Neural progenitor cell (in vitro differentiated cells): ENCODE results near the gene IL1R2.

Experiments used
- CTCF ChIP-seq: fragments of 200-600 bp; sonication (generic); IDR thresholded peaks from 2 replicates; pipeline ENCODE4 v1.5.1; 2017; ENCODE audit warnings: antibody characterized with exemption, mild to moderate bottlenecking
- EZH2 ChIP-seq: fragments of 200-600 bp; sonication (generic); IDR thresholded peaks from 2 replicates; pipeline ENCODE4 v1.6.1; 2017; ENCODE audit warnings: antibody characterized with exemption, mild to moderate bottlenecking, moderate library complexity
- EZH2phosphoT487 ChIP-seq: fragments of 200-600 bp; sonication (generic); IDR thresholded peaks from 2 replicates; pipeline ENCODE4 v1.6.1; 2017; ENCODE audit warnings: antibody characterized with exemption

- TF ChIP-seq CTCF = no peak
- TF ChIP-seq EZH2 = no peak
- no peak for TF ChIP-seq EZH2phosphoT487
Observed at GRCh38 chr2:102058293-102058833, 66.6 kb downstream of the IL1R2 start.
